Astrocyte (in vitro differentiated cells and primary cell): ENCODE data around the gene ECHS1. TPM values are rescaled to one million over a fixed set of nuclear protein-coding genes. Genes with fewer than 3 reads are reported as not detected.
"Not testable (repeated sequence)": the region's sequence is repeated elsewhere in the genome, so short reads cannot be mapped to it uniquely, and the experiment has no call there.

Experiments used
- DNase-seq: peaks from one replicate; pipeline ENCODE4 v3.0.0-alpha.2; 2010; ENCODE audit warnings: low read depth
- FAIRE-seq: peaks from 2 replicates; lab custom pipeline; 2011; peaks lifted over from hg19 to GRCh38; lab: Jason Lieb, UNC
- H2AFZ ChIP-seq: 2 replicates; pipeline ENCODE4 v1.6.0; 2012; ENCODE audit warnings: low read depth, low read length, inconsistent platforms
- H3K27ac ChIP-seq: 2 replicates; pipeline ENCODE4 v1.5.1; 2011; ENCODE audit warnings: low read depth, low read length, inconsistent platforms
- H3K27me3 ChIP-seq: 2 replicates; pipeline ENCODE4 v1.6.0; 2011; ENCODE audit warnings: low read length, inconsistent platforms; ENCODE audit not compliant: insufficient read depth
- H3K36me3 ChIP-seq: 2 replicates; pipeline ENCODE4 v1.5.1; 2011; ENCODE audit warnings: low read length, inconsistent platforms; ENCODE audit not compliant: insufficient read depth
- H3K4me1 ChIP-seq: 2 replicates; pipeline ENCODE4 v1.5.1; 2011; ENCODE audit warnings: low read length, inconsistent platforms; ENCODE audit not compliant: insufficient read depth
- H3K4me2 ChIP-seq: 2 replicates; pipeline ENCODE4 v1.6.0; 2012; ENCODE audit warnings: low read length, inconsistent platforms
- H3K4me3 ChIP-seq: 2 replicates; pipeline ENCODE4 v1.5.1; 2011; ENCODE audit warnings: low read depth, mild to moderate bottlenecking, low read length, inconsistent platforms; ENCODE audit not compliant: insufficient read depth
- H3K79me2 ChIP-seq: 2 replicates; pipeline ENCODE4 v1.6.0; 2012; ENCODE audit warnings: mild to moderate bottlenecking, low read length, inconsistent platforms; ENCODE audit not compliant: insufficient read depth
- H3K9ac ChIP-seq: 2 replicates; pipeline ENCODE4 v1.6.0; 2012; ENCODE audit warnings: mild to moderate bottlenecking, low read length, inconsistent platforms
- H3K9me3 ChIP-seq: 2 replicates; pipeline ENCODE4 v1.5.1; 2012; ENCODE audit warnings: low read depth, mild to moderate bottlenecking, low read length, inconsistent platforms; ENCODE audit not compliant: insufficient read depth
- H4K20me1 ChIP-seq: 2 replicates; pipeline ENCODE4 v1.6.0; 2012; ENCODE audit warnings: low read length, inconsistent platforms; ENCODE audit not compliant: insufficient read depth
- H3K27ac Mint-ChIP-seq: one replicate; pipeline ENCODE4 v1.8.0; 2021; ENCODE audit warnings: mild to moderate bottlenecking, mixed read lengths; ENCODE audit not compliant: unreplicated experiment
- H3K27me3 Mint-ChIP-seq: one replicate; pipeline ENCODE4 v1.8.0; 2021; ENCODE audit warnings: low read depth, mixed read lengths; ENCODE audit not compliant: unreplicated experiment
- H3K36me3 Mint-ChIP-seq: one replicate; pipeline ENCODE4 v1.8.0; 2021; ENCODE audit warnings: low read depth, mixed read lengths; ENCODE audit not compliant: unreplicated experiment
- H3K4me1 Mint-ChIP-seq: one replicate; pipeline ENCODE4 v1.8.0; 2021; ENCODE audit warnings: low read depth, mixed read lengths; ENCODE audit not compliant: unreplicated experiment
- H3K4me3 Mint-ChIP-seq: one replicate; pipeline ENCODE4 v1.8.0; 2021; ENCODE audit warnings: mild to moderate bottlenecking, moderate library complexity, mixed read lengths; ENCODE audit not compliant: unreplicated experiment
- H3K9me3 Mint-ChIP-seq: one replicate; pipeline ENCODE4 v1.8.0; 2021; ENCODE audit warnings: mild to moderate bottlenecking, mixed read lengths; ENCODE audit not compliant: unreplicated experiment
- EZH2 ChIP-seq: IDR thresholded peaks from 2 replicates; pipeline ENCODE4 v1.6.1; 2012; ENCODE audit warnings: mild to moderate bottlenecking, low read length, inconsistent platforms; ENCODE audit not compliant: insufficient read depth
- total RNA-seq: library from RNA; stranded (reverse); gene quantifications from 2 replicates; pipeline ENCODE4 v1.2.1, GENCODE V29; 2021
- TF ChIP-seq, protein P1 (sequence below): IDR thresholded peaks from 2 replicates; pipeline ENCODE4 v1.5.1; 2011; ENCODE audit warnings: low read depth, mild to moderate bottlenecking, inconsistent platforms, low read length, moderate library complexity; ENCODE audit not compliant: insufficient read depth

ECHS1 gene
- total RNA-seq, 1 donor from 2014 or later = 90.9 TPM

- Mint-ChIP-seq H3K27me3 (no peaks in the 10 kb centered on the region), H3K4me3 (no peak overlapping the region), H3K9me3 (no peaks in the 10 kb centered on the region), H3K27ac (no peak overlapping the region), H3K36me3 (peaks cover 14% of the 10 kb centered on the region), H3K4me1 (peaks cover under 1% of the 10 kb centered on the region)
- Histone ChIP-seq H3K27me3 (no peaks in the 10 kb centered on the region), H3K9me3 (no peaks in the 10 kb centered on the region), H3K4me1 (no peaks in the 10 kb centered on the region), H3K4me3 (no peak overlapping the region), H3K4me2 (no peak overlapping the region), H3K9ac (no peak overlapping the region), H4K20me1 (no peaks in the 10 kb centered on the region), H3K36me3 (no peaks in the 10 kb centered on the region), H3K27ac (no peak overlapping the region), H3K79me2 (no peaks in the 10 kb centered on the region), H2AFZ (no peak overlapping the region)
- no peak for TF ChIP-seq EZH2
- TF ChIP-seq, protein P1, sequence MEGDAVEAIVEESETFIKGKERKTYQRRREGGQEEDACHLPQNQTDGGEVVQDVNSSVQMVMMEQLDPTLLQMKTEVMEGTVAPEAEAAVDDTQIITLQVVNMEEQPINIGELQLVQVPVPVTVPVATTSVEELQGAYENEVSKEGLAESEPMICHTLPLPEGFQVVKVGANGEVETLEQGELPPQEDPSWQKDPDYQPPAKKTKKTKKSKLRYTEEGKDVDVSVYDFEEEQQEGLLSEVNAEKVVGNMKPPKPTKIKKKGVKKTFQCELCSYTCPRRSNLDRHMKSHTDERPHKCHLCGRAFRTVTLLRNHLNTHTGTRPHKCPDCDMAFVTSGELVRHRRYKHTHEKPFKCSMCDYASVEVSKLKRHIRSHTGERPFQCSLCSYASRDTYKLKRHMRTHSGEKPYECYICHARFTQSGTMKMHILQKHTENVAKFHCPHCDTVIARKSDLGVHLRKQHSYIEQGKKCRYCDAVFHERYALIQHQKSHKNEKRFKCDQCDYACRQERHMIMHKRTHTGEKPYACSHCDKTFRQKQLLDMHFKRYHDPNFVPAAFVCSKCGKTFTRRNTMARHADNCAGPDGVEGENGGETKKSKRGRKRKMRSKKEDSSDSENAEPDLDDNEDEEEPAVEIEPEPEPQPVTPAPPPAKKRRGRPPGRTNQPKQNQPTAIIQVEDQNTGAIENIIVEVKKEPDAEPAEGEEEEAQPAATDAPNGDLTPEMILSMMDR = no peak
- DNase-seq (no peak), FAIRE-seq (no peak)
Observed at GRCh38 chr10:133388236-133388972, 15.2 kb upstream of the ECHS1 start.

DNA sequence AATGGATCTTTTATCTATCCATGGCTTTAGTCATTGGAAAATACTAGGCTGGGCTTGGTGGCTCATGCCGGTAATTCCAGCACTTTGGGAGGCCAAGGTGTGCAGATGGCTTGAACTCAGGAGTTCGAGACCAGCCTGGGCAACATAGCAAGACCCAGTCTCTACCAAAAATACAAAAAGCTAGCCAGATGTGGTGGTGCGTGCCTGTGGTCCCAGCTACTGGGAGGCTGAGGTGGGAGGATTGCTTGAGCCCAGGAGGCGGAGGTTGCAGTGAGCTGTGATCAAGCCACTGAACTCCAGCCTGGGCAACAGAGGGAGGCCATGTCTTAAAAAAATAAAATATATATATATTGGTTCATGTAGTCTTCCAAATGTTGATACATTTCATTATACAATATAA is 13.8 kb upstream of the ECHS1 start:
- H3K27me3 Mint-ChIP-seq, H3K4me3 Mint-ChIP-seq, H3K27ac ChIP-seq, H3K9me3 ChIP-seq, H3K79me2 ChIP-seq, DNase-seq, H4K20me1 ChIP-seq, H3K9ac ChIP-seq, H3K36me3 ChIP-seq, H3K4me3 ChIP-seq, H3K4me1 ChIP-seq, H3K9me3 Mint-ChIP-seq, H3K4me1 Mint-ChIP-seq, H3K4me2 ChIP-seq, H3K27ac Mint-ChIP-seq, H2AFZ ChIP-seq, FAIRE-seq, H3K27me3 ChIP-seq: not testable (repeated sequence)
- peaks cover 14% of the 10 kb centered on the region for H3K36me3 Mint-ChIP-seq

DNA sequence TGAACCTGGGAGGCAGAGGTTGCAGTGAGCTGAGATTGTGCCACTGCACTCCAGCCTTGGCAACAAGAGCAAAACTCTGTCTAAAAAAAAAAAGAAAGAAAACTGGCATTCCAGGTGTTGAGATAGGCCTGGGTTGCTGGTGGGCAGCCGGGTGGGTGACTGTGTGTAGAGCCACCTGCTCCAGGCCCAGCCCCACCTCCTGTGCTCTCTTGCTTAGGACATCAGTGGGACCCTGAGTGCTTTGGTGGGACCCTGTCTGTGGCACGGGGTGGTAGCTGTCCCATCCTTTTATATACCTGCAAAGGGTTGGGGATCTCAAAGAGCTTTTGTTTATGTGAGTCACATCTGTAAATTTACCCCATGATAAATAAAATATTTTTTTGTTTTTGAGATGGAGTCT is 12.1 kb upstream of the ECHS1 start:
- Mint-ChIP-seq H3K36me3 (peaks cover 8% of the 10 kb centered on the region), H3K4me1 (no peaks in the 10 kb centered on the region), H3K9me3 (no peaks in the 10 kb centered on the region), H3K27ac (no peak overlapping the region), H3K27me3 (no peaks in the 10 kb centered on the region), H3K4me3 (no peak overlapping the region)
- Histone ChIP-seq H4K20me1 (no peaks in the 10 kb centered on the region), H3K4me2 (no peak overlapping the region), H3K36me3 (no peaks in the 10 kb centered on the region), H3K27me3 (no peaks in the 10 kb centered on the region), H3K27ac (no peak overlapping the region), H2AFZ (no peak overlapping the region), H3K9ac (no peak overlapping the region), H3K9me3 (no peaks in the 10 kb centered on the region), H3K4me1 (no peaks in the 10 kb centered on the region), H3K4me3 (no peak overlapping the region), H3K79me2 (no peaks in the 10 kb centered on the region)
- no peak for TF ChIP-seq EZH2
- TF ChIP-seq, protein P1 = no peak
- no peak for FAIRE-seq
- DNase-seq = no peak
